ENCODE measurements around the gene PER1. TPM values are rescaled to one million over a fixed set of nuclear protein-coding genes. Genes with fewer than 3 reads are reported as not detected.

Gene PER1
- total and polyA plus RNA-seq, 7 donors, result 48.9 to 278 (median 145) TPM

- no peak for DNase-seq
- Histone ChIP-seq H3K4me3 (no peak overlapping the region), H3K27ac (no peak overlapping the region), H3K36me3 (ENCODE audit: insufficient read depth in 1 of 2, low read depth in 1 of 2) (no peaks in the 10 kb centered on the region), H3K27me3 (ENCODE audit: insufficient read depth in 3 of 3, low read length in 2 of 3) (peaks cover 0 to 25% (median 5%) of the 10 kb centered on the region in 3 donors), H3K4me1 (no peaks in the 10 kb centered on the region), H3K9me3 (no peaks in the 10 kb centered on the region)
- intact Hi-C loops (cut with DNase I), result no loop called here
- no peak for TF ChIP-seq CTCF (IDR thresholded peaks at IDR 0.05)
- WGBS, 3 donors, result 58 to 68% (median 64%) methylated on average over 5 of the region's 5 CpGs
- no peak for ATAC-seq
Measured at GRCh38 chr17:8105957-8106398, 46.2 kb downstream of the PER1 start.

GRCh38 chr17:8104911-8105310 is 47.3 kb downstream of the PER1 start:
- ATAC-seq, result no peak
- no peaks in the 10 kb centered on the region for H3K4me1 ChIP-seq
- no peak for TF ChIP-seq CTCF (IDR thresholded peaks at IDR 0.05)
- DNase-seq, result no peak
- no peaks in the 10 kb centered on the region for H3K36me3 ChIP-seq (ENCODE audit: insufficient read depth in 1 of 2, low read depth in 1 of 2)
- WGBS, 3 donors, result 74 to 83% (median 82%) methylated on average over 8 of the region's 8 CpGs
- H3K4me3 ChIP-seq, result no peak overlapping the region
- intact Hi-C loops (cut with DNase I), result no loop called here
- peaks cover 0 to 14% (median 4%) of the 10 kb centered on the region in 3 donors for H3K27me3 ChIP-seq (ENCODE audit: insufficient read depth in 3 of 3, low read length in 2 of 3)
- H3K27ac ChIP-seq, result no peak overlapping the region
- H3K9me3 ChIP-seq, result no peaks in the 10 kb centered on the region

GRCh38 chr17:8103549-8103948 is 48.7 kb downstream of the PER1 start:
- ATAC-seq, result no peak

GRCh38 chr17:8101721-8102120 is 50.5 kb downstream of the PER1 start:
- ATAC-seq (no peak), DNase-seq (no peak)
- no peaks in the 10 kb centered on the region for H3K9me3 ChIP-seq
- intact Hi-C loops (cut with DNase I), result no loop called here
- H3K27me3 ChIP-seq (ENCODE audit: insufficient read depth in 3 of 3, low read length in 2 of 3), result peaks cover 0 to 6% (median 0%) of the 10 kb centered on the region in 3 donors
- TF ChIP-seq CTCF (IDR thresholded peaks at IDR 0.05), result no peak
- 40 to 54% (median 42%) methylated on average over 6 of the region's 6 CpGs for WGBS, 3 donors
- H3K36me3 ChIP-seq (ENCODE audit: insufficient read depth in 1 of 2, low read depth in 1 of 2), result no peaks in the 10 kb centered on the region
- no peak overlapping the region for H3K4me3 ChIP-seq
- no peak overlapping the region for H3K27ac ChIP-seq
- no peaks in the 10 kb centered on the region for H3K4me1 ChIP-seq

More at GRCh38 chr17:8103549-8103948, 48.7 kb downstream of the PER1 start:
- intact Hi-C loops (cut with DNase I), result no loop called here
- no peak for DNase-seq
- Histone ChIP-seq H3K4me3 (no peak overlapping the region), H3K4me1 (no peaks in the 10 kb centered on the region), H3K9me3 (no peaks in the 10 kb centered on the region), H3K36me3 (ENCODE audit: insufficient read depth in 1 of 2, low read depth in 1 of 2) (no peaks in the 10 kb centered on the region), H3K27me3 (ENCODE audit: insufficient read depth in 3 of 3, low read length in 2 of 3) (peaks cover 0 to 3% (median 0%) of the 10 kb centered on the region in 3 donors), H3K27ac (no peak overlapping the region)
- 73 to 83% (median 80%) methylated on average over 4 of the region's 4 CpGs for WGBS, 3 donors
- no peak for TF ChIP-seq CTCF (IDR thresholded peaks at IDR 0.05)

- H3K36me3 ChIP-seq (ENCODE audit: insufficient read depth in 1 of 2, low read depth in 1 of 2), result no peaks in the 10 kb centered on the region
- H3K4me3 ChIP-seq, result no peak overlapping the region
- DNase-seq (no peak), ATAC-seq (no peak)
- TF ChIP-seq CTCF (IDR thresholded peaks at IDR 0.05), result no peak
- intact Hi-C loops (cut with DNase I), result no loop called here
- H3K9me3 ChIP-seq, result no peaks in the 10 kb centered on the region
- peaks cover 0 to 6% (median 1%) of the 10 kb centered on the region in 3 donors for H3K27me3 ChIP-seq (ENCODE audit: insufficient read depth in 3 of 3, low read length in 2 of 3)
- 79 to 87% (median 82%) methylated on average over 2 of the region's 2 CpGs for WGBS, 3 donors
- no peak overlapping the region for H3K27ac ChIP-seq
- no peaks in the 10 kb centered on the region for H3K4me1 ChIP-seq
Measured at GRCh38 chr17:8100763-8101162, 51.4 kb downstream of the PER1 start.
